NK-92 (cell line): Measurements from ENCODE around the gene MYH16.
A peak's percentile ranks its signal among the peaks of the same experiment; 100 is the strongest.
"Not testable (repeated sequence)": the region's sequence is repeated elsewhere in the genome, so short reads cannot be mapped to it uniquely, and the experiment has no call there.

Experiments used
- DNase-seq: peaks from one replicate; lab custom pipeline; 2025; ENCODE audit not compliant: unreplicated experiment; lab: John Stamatoyannopoulos, UW

Gene MYH16

DNA sequence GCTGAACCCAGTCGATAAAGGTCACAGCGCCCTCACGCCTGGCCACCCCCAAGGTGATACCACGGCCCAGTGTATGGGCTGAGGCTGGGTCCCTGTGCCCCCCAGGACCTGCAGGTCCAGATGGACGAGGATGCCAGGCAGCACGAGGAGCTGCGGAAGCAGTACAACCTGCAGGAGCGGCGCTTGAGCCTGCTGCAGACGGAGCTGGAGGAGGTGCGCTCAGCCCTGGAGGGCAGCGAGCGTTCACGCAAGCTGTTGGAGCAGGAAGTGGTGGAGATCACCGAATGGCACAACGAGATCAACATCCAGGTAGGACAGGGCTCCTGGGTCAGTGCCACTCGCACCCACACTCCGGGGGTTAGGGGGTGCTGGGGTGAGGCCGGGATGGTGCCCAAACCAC, 28.9 kb downstream of the MYH16 start:
- DNase-seq: no peak

DNA sequence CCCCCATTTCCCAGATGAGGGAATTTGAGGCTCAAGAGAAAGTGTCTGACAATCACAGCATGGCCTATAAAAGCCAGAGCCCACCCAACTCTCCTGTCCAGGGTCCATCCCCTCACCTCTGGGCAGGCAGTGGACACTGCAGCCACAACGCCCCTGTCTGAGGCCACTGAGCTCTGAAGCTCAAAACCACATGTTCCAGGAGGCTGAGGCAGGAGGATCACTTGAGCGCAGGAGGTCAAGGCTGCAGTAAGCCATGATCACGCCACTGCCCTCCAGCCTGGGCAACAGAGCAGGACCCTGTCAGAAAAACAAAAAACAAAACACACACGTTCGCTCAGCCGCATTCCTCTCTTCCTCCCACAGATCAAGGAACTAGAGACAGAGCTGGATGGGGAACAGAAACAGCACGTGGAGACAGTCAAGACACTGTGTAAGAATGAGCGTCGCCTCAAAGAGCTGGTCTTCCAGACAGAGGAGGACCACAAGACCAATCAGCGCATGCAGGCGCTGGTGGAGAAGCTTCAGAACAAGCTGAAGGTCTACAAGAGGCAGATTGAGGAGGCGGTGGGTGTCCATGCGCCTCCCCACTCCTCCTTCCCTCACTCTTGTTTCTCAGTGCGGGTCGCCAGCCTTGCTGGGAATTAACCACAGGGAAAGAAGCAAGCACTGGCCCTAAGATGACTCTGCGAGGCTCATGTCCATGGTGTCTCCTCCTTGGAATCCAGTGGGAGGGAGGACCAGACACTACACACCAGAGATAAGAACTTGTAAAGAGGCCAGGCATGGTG, 33.0 kb downstream of the MYH16 start:
- DNase-seq: no peak

DNA sequence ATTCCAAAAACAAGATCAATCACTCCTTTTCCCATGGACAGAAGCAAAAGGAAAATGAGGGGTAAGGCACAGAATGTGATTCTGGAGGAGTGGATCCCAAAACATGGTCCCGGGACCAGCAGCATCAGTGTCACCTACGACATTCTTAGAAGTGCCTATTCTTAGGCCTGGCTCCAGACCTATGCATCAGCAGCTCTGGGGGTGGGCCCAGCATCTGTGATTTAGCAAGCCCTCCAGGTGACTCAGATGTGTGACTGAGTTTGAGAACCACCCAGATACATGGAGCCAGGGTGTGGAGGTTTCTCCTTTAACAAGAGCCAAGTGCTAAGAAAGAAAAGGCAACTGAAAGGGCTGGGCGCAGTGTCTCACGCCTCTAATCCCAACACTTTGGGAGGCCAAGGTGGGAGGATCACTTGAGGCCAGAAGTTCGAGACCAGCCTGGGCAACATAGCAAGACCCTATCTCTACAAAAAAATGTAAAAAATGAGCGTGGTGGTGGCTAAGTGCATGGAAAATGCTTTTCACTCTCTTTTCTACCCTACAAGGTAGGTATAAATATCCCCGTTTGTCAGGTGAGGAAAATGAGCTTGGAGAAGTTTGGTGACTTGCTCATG, 35.9 kb downstream of the MYH16 start:
- DNase-seq: no peak

DNA sequence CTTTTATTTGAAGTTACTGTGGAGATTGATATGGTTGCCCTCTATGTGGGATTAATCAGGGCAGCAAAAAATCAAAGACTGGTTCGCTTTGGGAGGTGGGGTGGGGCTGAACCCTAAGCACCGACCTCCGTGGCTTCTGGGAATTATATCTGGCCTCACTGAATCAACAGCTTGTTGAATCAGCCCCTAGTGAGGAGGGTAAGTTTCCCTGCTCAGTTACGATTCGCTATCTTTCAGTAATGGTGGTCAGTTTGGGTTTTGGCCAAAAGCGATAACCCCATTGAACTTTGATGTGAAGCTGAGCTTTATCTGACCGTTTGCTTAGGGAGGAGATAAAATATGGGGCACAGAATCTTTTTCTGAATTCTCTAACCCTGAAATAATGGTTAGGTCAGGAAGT, 36.5 kb downstream of the MYH16 start:
- no peak for DNase-seq

DNA sequence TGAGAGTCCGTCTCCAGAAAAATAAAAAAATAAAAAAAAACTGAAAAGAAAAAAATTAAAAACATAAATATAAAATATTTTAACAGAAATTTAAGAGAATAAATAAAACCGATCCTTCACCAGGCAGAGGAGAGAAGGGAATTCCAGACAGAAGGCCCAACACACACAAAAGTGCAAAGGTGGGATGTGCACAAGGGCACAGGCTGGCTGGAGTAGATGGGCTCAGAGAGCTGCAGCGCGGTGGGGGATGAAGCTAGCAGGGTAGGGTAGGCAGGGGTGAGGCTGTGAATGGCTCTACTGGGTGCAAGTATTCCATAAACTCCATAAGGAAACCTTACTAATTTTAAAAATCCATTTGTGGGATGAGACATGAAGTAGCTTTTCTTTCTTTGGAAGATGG, 37.4 kb downstream of the MYH16 start:
- no peak for DNase-seq

DNA sequence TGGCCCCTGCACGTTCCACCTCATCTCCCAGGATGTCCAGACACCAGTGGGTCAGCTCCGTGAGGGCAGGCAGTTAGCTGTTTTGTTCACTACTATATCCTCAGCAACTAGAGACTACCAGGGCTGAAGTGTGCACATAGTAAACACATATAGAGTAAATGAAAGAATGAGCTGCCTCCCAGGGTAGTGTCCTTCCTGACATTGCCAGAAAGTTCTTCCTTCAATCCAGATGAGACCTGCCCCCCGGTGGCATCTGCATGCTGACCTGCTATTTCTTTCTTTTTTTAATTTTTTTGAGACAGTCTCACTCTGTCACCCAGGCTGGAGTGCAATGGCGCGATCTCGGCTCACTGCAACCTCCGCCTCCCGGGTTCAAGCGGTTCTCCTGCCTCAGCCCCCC, 39.1 kb downstream of the MYH16 start:
- no peak for DNase-seq

DNA sequence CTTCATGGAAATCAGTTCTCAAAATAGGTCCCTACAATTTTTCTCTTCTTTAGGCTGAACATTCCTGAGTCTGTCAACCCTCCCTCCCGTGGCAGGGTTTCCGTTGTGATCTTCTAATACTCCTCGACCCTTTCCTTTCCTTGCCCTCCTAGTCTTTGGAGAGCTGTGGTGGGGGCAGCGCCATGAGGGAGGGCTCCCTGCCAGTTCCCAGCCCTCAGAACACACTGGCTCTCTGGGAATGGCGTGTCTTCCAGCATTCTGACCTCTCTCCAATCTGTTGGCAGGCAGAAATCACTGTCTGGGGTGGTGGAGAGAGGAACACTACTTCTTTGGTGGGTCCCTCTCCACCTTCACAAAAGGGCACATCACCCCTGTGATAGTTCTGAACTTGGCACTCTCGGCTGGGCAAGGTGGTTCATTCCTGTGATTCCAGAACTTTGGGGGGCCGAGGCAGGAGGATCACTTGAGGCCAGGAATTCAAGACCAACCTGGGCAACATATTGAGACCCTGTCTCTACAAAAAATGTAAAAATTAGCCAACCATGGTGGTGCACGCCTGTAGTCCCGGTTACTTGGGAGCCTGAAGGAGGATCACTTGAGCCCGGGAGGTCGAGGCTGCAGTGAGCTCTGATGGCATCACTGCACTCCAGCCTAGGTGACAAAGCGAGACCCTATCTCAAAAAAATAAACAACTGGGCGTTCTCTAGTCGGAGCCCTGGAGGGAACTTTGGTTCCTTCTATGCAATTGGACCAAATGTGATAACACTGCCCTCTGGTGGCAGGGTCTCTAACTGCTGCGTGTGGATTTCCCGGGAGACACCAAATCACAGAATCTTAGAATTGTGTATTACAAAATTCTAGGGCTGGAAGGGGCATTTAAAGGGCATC, 39.9 kb downstream of the MYH16 start:
- DNase-seq: no peak

DNA sequence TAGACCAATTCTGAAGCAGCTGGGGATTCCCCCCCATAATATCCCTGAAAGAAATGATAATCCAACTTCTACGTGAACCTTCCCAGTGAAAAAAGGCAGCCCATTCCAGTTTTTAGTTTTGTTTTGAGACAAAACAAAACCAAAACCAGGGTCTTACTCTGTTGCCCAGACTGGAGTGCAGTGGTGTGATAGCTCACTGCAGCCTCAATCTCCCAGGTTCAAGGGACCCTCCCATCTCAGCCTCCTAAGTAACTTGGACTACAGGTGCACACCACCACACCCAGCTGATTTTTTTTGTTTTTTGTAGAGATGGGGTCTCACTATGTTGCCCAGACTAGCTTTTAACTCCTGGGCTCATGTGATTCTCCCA, 40.5 kb downstream of the MYH16 start:
- no peak for DNase-seq

DNA sequence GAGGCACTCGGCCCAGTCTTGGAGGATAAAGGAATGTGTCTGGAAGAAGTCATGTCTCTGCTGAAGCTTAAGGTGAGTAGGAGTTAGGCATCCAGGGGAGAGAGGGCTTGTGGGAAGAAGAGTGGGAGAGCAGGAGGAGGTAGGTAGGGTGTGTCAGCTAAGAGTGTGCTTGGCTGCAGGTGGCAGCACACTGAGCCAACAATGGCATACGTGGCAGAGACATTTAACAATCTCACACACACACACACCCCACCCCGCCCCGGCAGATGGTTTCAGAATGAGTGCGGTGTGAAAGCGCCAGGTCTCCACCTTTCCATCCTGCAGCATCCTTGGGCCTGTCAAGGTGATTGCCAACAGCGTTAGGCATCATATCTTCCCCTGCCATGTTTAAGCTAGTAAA, 41.9 kb downstream of the MYH16 start:
- no peak for DNase-seq

DNA sequence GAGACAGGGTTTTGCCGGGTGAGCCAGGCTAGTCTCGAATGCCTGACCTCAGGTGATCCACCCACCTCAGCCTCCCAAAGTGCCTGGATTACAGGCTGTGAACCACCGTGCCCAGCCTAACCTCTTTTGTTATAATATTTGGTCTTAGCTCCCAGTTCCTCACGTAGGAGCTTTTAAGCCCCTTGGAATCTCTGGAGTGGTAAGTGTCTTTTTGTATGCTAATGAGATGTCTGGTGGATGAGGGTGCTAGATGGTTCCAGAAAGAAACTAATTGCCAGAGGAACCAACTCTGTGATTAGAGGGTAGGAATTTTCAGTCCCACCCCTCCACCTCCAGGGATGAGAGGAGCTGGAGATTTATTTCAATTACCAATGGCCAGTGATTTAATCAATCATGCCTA, 47.7 kb downstream of the MYH16 start:
- no peak for DNase-seq

DNA sequence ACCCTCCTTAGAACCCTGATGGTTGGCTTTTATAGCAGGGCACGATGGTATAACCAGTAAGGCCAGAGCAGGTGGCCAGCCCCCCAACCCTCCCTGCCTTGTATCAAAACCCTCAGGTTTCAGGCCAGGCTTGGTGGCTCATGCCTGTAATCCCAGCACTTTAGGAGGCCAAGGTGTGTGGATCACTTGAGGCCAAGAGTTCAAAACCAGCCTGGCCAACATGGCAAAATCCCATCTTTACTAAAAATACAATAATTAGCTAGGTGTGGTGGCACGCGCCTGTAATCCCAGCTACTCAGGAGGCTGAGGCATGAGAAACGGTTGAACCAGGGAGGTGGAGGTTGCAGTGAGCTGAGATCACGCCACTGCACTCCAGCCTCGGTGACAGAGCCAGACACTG, 50.0 kb downstream of the MYH16 start:
- DNase-seq: not testable (repeated sequence)

DNA sequence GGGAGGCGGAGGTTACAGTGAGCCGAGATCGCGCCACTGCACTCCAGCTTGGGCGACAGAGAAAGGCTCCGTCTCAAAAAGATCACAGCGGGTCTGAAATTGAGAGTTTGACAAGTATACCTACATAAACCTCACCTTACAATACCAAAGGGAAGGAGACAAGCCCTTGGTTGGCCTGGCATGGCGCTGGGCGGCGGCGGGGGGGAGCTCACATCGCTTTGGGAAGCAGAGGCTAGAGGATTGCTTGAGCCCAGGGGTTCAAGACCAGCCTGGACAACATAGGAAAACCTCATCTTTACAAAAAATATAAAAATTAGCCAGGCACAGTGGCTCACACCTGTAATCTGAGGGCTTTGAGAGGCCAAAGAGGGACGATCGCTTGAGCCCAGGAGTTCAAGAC, 51.9 kb downstream of the MYH16 start:
- DNase-seq: no peak

DNA sequence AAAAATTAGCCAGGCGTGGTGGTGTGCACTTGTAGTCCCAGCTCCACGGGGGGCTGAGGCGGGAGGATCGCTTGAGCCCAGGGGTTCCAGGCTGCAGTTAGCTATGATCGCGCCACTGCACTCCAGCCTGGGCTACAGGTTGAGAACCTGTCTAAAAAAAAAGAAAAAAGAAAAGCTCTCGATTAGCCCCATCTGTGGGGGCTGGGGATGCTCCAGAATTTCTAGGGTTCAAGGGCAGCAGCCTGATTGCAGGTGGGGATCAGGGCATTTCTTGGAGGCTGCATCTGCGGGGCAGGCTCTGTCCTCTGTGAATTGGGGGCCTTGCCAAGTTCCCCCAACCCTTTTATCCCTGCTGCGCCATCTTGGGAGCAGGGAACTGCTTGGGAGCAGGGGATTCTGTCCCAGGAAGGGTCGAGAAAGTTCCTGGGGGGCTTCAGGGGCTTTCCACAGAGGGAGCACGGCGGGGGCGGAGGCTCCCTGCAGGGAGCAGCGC, 52.4 kb downstream of the MYH16 start:
- no peak for DNase-seq

DNA sequence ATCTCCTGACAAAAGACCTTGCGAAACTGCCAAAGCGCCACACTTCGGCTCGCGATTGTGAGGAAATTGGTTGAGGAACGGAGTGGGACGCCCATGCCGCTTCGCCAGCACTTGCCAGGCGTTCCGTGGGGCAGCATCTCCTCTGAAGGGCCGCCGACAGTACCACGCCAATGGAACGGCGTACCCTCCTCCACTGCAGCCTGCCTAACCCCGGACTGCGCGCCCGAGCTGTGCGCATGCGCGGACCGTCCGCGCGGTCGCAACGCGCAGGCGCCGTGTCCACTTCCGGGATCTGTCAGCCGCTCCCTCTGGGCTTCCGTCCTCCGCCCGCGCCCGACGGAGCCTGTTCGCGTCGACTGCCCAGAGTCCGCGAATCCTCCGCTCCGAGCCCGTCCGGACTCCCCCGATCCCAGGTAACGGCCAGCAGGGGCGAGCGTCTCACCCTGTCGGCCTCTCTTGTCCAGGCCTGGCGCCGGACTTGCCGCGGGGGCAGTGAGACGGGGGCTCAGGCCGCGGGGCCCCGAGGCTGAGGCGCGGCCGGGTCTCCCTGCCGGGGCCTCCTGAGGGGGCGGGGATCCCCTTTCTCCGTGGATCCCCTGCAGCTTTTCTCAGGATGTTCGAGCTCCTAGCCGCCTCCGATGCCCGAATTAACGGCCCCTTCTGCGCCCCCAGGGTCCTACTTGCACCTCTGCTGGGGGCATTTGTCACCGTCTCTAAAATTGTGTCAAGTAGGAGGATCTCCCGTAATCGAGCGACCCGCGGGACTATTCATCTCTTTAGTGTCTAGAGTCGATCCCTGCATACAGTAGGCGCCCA, 53.2 kb downstream of the MYH16 start, which contains the start of gene ARPC1A:
ARPC1A (plus strand) TSS at position 307 of the 816 bp plus-strand sequence. CDS start 7,456 bp downstream, outside the sequence.
- DNase-seq: peak; percentile 68

DNA sequence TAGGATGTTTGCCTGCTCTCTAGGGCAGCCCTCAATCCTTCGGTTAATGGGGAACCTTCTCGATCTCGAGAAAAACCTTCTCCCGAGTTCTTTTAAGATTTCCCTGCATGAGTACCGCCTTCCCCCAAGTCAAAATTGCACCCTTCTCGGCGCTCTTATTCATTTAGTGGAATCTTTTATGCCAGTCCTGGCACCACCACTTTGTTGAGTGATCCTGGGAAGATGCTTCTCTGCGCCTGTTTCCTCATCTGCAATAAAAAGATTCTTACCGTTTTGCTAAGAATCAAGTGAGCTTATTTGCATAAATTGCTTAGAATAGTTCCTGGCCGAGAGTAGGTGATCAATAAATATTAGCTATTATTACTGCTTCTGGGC, 53.8 kb downstream of the MYH16 start:
- DNase-seq: no peak

DNA sequence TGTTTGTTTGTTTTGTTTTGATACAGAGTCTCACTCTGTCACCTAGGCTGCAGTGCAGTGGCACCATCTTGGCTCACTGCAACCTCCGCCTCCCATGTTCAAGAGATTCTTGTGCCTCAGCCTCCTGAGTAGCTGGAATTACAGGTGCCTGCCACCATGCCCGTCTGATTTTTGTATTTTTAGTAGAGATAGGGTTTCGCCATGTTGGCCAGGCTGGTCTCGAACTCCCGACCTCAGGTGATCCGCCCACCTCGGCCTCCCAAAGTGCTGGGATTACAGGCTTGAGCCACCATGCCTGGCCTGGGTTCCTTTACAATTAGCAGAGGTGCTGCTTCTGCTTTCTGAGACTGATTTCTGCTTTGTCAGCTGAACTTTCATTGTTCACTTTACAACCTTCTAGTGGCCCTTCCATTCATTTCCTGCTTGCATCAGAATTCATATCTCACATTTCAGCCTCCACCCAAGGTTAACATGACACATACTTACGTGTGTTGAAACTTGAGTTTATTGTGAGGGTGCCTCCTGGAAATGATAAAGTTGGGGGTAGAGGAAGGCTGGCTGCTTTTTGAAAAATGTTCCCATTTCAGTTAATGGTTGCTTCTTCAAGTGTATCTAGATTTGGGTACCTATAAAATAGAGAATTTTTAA, 57.8 kb downstream of the MYH16 start:
- not testable (repeated sequence) for DNase-seq

DNA sequence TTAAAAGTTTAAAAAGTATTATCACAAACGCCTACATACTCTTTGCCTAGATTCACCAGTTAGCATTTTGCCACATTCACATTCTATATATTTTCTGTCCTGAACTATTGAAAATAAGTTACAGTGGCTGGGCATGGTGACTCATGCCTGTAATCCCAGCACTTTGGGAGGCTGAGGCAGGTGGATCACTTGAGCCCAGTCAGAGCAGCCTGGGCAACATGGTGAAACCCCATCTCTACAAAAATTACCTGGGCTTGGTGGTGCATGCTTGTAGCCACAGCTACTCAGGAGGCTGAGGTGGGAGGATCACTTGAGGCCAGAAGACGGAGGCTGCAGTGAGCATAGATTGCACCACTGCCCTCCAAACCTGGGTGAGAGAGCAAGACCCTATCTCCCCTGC, 58.4 kb downstream of the MYH16 start:
- no peak for DNase-seq

DNA sequence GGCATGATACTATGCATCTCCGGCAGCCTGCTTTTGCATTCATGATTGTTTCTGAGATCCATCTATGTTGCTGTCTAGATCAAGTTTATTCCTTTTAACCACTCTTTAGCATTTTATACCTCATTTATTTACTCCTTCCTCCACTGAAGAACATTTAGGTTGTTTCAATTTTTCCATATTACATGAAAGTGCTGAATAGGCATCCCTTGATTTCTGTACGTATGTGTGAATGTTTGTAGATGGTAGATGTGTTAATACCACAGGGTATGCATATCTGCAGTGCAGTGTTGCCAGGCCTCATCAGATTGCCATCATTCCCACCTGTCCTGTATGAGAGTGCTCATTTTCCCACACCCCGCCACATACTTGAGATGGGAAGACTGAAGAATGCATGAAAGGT, 67.0 kb downstream of the MYH16 start:
- no peak for DNase-seq

DNA sequence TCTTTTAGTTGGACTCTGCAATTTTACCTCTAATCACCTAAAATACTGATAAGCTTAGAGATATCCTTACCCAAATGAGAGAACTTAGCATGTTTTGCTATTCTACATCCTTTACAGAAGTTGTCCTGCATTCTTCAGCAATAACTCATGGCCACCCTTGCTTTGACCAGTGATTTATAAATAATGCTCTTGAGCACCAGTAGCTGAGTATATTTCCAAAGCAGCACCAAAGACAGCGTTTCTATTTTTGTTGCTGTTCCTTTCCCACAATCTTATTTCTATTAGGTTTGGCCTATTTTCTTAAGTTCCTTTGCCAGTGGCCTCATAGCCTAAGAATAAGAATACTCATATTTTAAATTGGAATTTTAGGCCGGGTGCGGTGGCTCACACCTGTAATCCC, 68.0 kb downstream of the MYH16 start:
- DNase-seq: no peak

DNA sequence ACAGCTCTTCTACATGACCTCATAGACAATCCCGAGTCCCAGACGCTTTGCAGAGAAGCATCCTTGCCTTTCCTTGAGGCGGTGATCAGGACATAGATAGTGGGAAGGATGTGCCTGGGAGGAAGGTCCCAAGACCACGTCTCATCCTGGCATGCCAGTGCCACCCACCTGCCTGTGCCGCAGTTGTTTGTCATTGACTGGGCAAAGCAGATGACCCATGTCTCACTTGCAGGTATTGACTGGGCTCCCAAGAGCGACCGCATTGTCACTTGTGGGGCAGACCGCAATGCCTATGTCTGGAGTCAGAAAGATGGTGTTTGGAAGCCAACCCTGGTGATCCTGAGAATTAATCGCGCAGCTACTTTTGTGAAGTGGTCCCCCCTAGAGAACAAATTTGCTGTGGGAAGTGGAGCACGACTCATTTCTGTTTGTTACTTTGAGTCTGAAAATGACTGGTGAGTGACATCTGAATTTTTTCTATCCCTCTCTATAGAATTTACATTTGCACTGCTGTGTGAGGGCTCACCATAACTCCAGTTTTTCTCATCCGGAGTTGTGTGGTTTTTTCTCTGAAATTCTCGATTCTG, 71.5 kb downstream of the MYH16 start:
- no peak for DNase-seq
